Parathyroid adenoma (tissue), 2 donors: ENCODE measurements around the gene FAM43A.

Source experiments
- H2AFZ ChIP-seq: fragments of 300-600 bp; sonication (generic); one replicate; pipeline ENCODE4 v1.7.0; 2017; ENCODE audit warnings: antibody characterized with exemption, mild to moderate bottlenecking
- H3K27ac ChIP-seq: fragments of 300-600 bp; sonication (generic); one replicate; pipeline ENCODE4 v1.7.0; 2017
- H3K27me3 ChIP-seq: fragments of 300-600 bp; sonication (generic); one replicate; pipeline ENCODE4 v1.7.0; 2017; ENCODE audit warnings: low read length; ENCODE audit not compliant: control insufficient read depth, insufficient read depth
- H3K36me3 ChIP-seq: fragments of 300-600 bp; sonication (generic); one replicate; pipeline ENCODE4 v1.7.0; 2017; ENCODE audit warnings: low read length; ENCODE audit not compliant: control insufficient read depth, insufficient read depth
- H3K4me1 ChIP-seq: fragments of 300-600 bp; sonication (generic); one replicate; pipeline ENCODE4 v1.7.0; 2017; ENCODE audit warnings: control low read depth
- H3K4me2 ChIP-seq: fragments of 300-600 bp; sonication (generic); one replicate; pipeline ENCODE4 v1.7.0; 2017; ENCODE audit warnings: low read length
- H3K4me3 ChIP-seq: fragments of 300-600 bp; sonication (generic); one replicate; pipeline ENCODE4 v1.7.0; 2017; ENCODE audit warnings: low read depth, low read length
- H3K79me2 ChIP-seq: fragments of 300-600 bp; sonication (generic); one replicate; pipeline ENCODE4 v1.7.0; 2017; ENCODE audit warnings: control low read depth
- H3K9ac ChIP-seq: fragments of 300-600 bp; sonication (generic); one replicate; pipeline ENCODE4 v1.7.0; 2017; ENCODE audit warnings: mild to moderate bottlenecking
- H3K9me3 ChIP-seq: fragments of 300-600 bp; sonication (generic); one replicate; pipeline ENCODE4 v1.7.0; 2017; ENCODE audit warnings: low read length; ENCODE audit not compliant: control insufficient read depth
- TF ChIP-seq, protein P1 (sequence below): fragments of 300-600 bp; sonication (generic); IDR thresholded peaks from one replicate; pipeline ENCODE4 v1.7.0; 2017; ENCODE audit warnings: antibody characterized with exemption, mild to moderate bottlenecking
- donor health status: primary hyperparathyroidism.

FAM43A gene

DNA sequence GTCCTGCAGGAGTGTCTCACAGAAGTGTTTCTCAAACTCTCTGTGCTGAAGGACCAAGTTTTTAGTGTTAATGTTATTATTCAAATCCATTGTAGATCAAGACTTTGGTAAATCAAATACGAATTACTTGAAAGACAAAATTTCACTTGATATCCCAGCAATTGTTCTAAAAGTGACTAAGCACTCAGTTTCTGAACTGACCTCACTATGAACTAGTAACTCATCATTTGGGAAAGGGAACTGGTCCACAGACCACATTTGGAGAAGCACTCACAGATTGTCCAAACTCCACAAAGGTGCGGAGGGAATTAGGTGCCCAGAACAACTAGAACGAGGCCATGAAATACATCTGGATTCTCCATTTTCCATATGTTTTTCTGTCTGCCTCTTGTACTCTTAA, 25.6 kb downstream of the FAM43A start:
- TF ChIP-seq, protein P1, sequence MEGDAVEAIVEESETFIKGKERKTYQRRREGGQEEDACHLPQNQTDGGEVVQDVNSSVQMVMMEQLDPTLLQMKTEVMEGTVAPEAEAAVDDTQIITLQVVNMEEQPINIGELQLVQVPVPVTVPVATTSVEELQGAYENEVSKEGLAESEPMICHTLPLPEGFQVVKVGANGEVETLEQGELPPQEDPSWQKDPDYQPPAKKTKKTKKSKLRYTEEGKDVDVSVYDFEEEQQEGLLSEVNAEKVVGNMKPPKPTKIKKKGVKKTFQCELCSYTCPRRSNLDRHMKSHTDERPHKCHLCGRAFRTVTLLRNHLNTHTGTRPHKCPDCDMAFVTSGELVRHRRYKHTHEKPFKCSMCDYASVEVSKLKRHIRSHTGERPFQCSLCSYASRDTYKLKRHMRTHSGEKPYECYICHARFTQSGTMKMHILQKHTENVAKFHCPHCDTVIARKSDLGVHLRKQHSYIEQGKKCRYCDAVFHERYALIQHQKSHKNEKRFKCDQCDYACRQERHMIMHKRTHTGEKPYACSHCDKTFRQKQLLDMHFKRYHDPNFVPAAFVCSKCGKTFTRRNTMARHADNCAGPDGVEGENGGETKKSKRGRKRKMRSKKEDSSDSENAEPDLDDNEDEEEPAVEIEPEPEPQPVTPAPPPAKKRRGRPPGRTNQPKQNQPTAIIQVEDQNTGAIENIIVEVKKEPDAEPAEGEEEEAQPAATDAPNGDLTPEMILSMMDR: no peak
- H3K4me3 ChIP-seq: no peak overlapping the region
- H3K4me2 ChIP-seq: no peak overlapping the region
- no peaks in the 10 kb centered on the region for H3K4me1 ChIP-seq
- H2AFZ ChIP-seq: no peak overlapping the region
- H3K36me3 ChIP-seq: no peaks in the 10 kb centered on the region
- no peaks in the 10 kb centered on the region for H3K9me3 ChIP-seq
- no peak overlapping the region for H3K9ac ChIP-seq
- H3K27me3 ChIP-seq: no peaks in the 10 kb centered on the region
- no peak overlapping the region for H3K27ac ChIP-seq
- H3K79me2 ChIP-seq: no peaks in the 10 kb centered on the region

DNA sequence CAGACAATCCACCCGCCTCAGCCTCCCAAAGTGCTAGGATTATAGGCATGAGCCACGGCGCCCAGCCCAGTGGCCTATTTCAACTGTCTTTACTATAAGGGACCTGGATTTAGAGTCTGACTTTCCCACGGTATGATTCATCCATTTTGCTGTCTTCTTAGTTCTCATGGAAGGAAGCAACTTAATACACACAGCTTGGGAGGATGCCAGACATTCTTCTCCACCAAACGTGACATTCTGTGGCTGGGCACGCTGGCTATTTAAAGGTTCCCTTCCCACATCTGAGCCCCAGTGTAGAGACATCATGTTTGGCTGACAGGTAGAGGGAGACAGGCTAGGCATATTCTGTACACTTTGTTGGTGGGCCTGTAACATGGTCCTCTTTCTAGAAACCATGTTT, 26.2 kb downstream of the FAM43A start:
- Histone ChIP-seq H3K27me3 (no peaks in the 10 kb centered on the region), H3K4me2 (no peak overlapping the region), H3K27ac (no peak overlapping the region), H3K79me2 (no peaks in the 10 kb centered on the region), H3K9ac (no peak overlapping the region), H3K4me3 (no peak overlapping the region), H3K4me1 (no peaks in the 10 kb centered on the region), H3K36me3 (no peaks in the 10 kb centered on the region), H2AFZ (peak overlapping the region; percentile 21), H3K9me3 (no peaks in the 10 kb centered on the region)
- TF ChIP-seq, protein P1: no peak

DNA sequence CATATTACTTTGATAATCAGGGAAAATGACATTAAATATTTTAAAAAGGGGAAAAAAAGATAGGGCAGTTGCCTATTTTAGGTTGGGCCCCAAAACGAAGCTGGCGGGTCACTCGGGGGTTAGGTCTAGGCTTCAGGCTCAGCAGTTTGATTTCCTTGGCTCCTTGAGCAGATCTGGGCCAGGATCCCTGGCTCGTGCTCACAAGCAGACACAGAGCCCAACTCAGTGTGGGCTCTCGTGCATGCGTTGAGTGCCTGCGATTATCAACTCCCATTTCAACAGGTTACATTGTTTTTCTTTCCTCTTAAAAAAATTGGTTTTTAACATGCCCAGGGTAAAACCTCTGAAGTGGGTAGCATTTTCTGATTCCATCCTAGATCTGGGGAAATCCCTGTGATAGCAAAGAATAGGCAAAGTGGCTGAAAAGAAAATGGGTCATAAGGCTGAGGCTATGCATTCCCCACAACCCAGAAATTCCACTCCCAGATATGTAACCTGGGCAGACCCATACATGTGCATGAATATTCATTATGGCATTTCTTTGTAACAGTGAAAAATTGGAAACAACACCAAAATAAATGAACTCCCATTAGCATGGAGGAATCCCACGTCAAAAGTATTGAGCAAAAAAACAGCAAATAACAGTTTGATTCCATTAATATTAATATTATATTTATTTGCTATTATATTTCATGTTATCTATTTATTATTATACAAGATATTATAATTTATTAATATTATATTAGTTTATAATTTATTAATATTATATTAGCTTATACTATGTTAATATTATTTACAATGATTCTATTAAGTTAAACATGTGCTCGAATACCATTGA, 27.8 kb downstream of the FAM43A start:
- H3K36me3 ChIP-seq: no peaks in the 10 kb centered on the region
- H3K27ac ChIP-seq: no peak overlapping the region
- no peaks in the 10 kb centered on the region for H3K9me3 ChIP-seq
- TF ChIP-seq, protein P1: no peak
- H3K27me3 ChIP-seq: no peaks in the 10 kb centered on the region
- no peaks in the 10 kb centered on the region for H3K4me1 ChIP-seq
- H2AFZ ChIP-seq: no peak overlapping the region
- H3K4me2 ChIP-seq: no peak overlapping the region
- H3K9ac ChIP-seq: no peak overlapping the region
- no peaks in the 10 kb centered on the region for H3K79me2 ChIP-seq
- no peak overlapping the region for H3K4me3 ChIP-seq

DNA sequence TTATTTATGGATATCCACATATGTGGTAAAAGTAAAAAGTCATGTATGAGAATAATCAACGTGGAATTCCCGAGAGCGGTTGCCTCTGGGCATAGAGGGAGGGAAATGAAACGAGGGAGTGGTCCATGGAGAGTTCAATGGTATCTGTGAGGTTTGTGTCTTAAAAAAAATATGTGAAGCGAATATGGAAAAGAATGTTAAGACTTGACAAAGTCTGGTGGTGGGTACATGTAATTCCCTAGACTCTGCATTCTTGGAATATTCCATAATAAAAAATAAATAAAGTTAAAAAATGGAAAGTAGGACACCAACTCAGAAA, 28.4 kb downstream of the FAM43A start:
- H3K27me3 ChIP-seq: no peaks in the 10 kb centered on the region
- H3K36me3 ChIP-seq: no peaks in the 10 kb centered on the region
- no peak overlapping the region for H2AFZ ChIP-seq
- H3K9me3 ChIP-seq: no peaks in the 10 kb centered on the region
- no peak overlapping the region for H3K9ac ChIP-seq
- TF ChIP-seq, protein P1: no peak
- no peak overlapping the region for H3K4me2 ChIP-seq
- H3K4me3 ChIP-seq: no peak overlapping the region
- H3K27ac ChIP-seq: no peak overlapping the region
- H3K4me1 ChIP-seq: no peaks in the 10 kb centered on the region
- H3K79me2 ChIP-seq: no peaks in the 10 kb centered on the region

DNA sequence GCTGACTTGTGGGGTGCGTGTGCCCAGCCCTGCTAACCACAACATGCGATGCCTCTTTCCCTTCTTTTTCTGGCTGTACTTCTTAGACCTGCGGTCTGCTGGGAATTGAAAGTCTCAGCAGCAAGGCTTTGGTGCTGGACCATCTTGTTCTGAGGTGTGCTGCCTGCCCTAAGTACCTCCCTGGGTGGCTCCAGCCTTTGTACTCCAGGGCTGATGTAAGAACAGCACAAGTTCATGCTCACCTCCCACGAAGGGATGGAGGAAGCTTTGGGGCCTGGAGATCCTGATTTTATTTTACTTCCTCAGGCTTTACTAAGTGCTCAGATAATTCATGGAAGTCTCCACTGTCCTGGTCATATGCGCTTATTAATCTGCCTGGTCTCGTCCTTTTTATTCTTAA, 28.9 kb downstream of the FAM43A start:
- H3K4me3 ChIP-seq: no peak overlapping the region
- no peaks in the 10 kb centered on the region for H3K27me3 ChIP-seq
- H3K4me2 ChIP-seq: no peak overlapping the region
- no peak overlapping the region for H2AFZ ChIP-seq
- H3K9me3 ChIP-seq: no peaks in the 10 kb centered on the region
- no peaks in the 10 kb centered on the region for H3K36me3 ChIP-seq
- TF ChIP-seq, protein P1: no peak
- H3K4me1 ChIP-seq: no peaks in the 10 kb centered on the region
- no peak overlapping the region for H3K9ac ChIP-seq
- no peaks in the 10 kb centered on the region for H3K79me2 ChIP-seq
- no peak overlapping the region for H3K27ac ChIP-seq
